HL-60 (cell line): ENCODE results near the gene FNDC5.

ENCODE experiments used
- POLR2AphosphoS5 ChIP-seq: IDR thresholded peaks from 2 replicates; pipeline ENCODE4 v1.6.1; 2012; ENCODE audit warnings: low read depth
- REST ChIP-seq: IDR thresholded peaks from 2 replicates; pipeline ENCODE4 v1.6.1; 2012; ENCODE audit warnings: low read depth; ENCODE audit not compliant: insufficient replicate concordance
- TF ChIP-seq, protein P1 (sequence below): IDR thresholded peaks from one replicate; pipeline ENCODE4 v1.5.1; 2011; ENCODE audit warnings: low read length, control low read depth, inconsistent platforms; ENCODE audit not compliant: insufficient read depth

GRCh38 chr1:32907435-32907834, 36.7 kb upstream of the FNDC5 start:
- TF ChIP-seq, protein P1, sequence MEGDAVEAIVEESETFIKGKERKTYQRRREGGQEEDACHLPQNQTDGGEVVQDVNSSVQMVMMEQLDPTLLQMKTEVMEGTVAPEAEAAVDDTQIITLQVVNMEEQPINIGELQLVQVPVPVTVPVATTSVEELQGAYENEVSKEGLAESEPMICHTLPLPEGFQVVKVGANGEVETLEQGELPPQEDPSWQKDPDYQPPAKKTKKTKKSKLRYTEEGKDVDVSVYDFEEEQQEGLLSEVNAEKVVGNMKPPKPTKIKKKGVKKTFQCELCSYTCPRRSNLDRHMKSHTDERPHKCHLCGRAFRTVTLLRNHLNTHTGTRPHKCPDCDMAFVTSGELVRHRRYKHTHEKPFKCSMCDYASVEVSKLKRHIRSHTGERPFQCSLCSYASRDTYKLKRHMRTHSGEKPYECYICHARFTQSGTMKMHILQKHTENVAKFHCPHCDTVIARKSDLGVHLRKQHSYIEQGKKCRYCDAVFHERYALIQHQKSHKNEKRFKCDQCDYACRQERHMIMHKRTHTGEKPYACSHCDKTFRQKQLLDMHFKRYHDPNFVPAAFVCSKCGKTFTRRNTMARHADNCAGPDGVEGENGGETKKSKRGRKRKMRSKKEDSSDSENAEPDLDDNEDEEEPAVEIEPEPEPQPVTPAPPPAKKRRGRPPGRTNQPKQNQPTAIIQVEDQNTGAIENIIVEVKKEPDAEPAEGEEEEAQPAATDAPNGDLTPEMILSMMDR = no peak
- TF ChIP-seq POLR2AphosphoS5 = no peak
- TF ChIP-seq REST = no peak
